ENCODE measurements around the gene RPS21. TPM values are rescaled to one million over a fixed set of nuclear protein-coding genes. Genes with fewer than 3 reads are reported as not detected.
"Not testable (repeated sequence)": the region's sequence is repeated elsewhere in the genome, so short reads cannot be mapped to it uniquely, and the experiment has no call there.

Gene RPS21
- total and polyA plus RNA-seq, 7 donors = 2,383 to 8,235 (median 4,772) TPM

DNA sequence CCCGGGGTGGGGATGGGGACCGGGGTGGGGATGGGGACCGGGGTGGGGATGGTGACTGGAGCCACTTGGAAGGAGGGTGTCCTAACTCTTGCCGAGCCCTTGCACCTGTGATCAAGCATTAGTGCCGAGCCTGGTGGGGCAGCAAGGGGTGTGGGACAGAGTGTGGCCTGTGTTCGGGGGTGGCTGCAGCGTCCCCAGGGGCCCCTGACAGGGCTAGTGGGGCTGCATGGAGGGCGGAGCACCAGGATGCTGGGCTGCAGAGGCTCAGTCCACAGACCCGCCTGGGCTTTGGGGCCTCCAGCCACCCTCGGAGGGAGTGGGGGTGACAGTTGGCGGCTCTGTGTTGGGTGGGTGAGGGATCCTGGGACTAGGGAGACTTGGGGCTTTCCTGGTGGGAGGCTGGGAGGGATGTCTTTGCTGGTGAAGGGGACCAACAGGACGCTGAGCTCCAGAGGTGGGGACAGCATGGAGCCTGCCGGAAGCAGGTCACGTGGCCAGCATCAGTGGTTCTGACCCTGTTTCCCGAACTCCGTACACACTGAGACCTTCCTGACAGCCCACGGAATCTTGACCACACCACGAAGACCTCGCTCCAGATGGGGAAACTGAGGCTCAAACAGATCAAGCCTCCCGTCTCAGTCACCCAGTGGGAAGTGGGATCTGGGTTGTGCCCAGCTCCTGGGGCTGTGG is 35.9 kb downstream of the RPS21 start:
- no peak overlapping the region for H3K27ac ChIP-seq
- peaks cover 0 to 15% (median 7%) of the 10 kb centered on the region in 3 donors for H3K27me3 ChIP-seq
- no peaks in the 10 kb centered on the region for H3K36me3 ChIP-seq
- TF ChIP-seq POLR2A (IDR thresholded peaks at IDR 0.05) = no peak
- no peak for TF ChIP-seq EP300 (IDR thresholded peaks at IDR 0.05)
- TF ChIP-seq POLR2AphosphoS5 (IDR thresholded peaks at IDR 0.05) = no peak
- TF ChIP-seq, protein P1, sequence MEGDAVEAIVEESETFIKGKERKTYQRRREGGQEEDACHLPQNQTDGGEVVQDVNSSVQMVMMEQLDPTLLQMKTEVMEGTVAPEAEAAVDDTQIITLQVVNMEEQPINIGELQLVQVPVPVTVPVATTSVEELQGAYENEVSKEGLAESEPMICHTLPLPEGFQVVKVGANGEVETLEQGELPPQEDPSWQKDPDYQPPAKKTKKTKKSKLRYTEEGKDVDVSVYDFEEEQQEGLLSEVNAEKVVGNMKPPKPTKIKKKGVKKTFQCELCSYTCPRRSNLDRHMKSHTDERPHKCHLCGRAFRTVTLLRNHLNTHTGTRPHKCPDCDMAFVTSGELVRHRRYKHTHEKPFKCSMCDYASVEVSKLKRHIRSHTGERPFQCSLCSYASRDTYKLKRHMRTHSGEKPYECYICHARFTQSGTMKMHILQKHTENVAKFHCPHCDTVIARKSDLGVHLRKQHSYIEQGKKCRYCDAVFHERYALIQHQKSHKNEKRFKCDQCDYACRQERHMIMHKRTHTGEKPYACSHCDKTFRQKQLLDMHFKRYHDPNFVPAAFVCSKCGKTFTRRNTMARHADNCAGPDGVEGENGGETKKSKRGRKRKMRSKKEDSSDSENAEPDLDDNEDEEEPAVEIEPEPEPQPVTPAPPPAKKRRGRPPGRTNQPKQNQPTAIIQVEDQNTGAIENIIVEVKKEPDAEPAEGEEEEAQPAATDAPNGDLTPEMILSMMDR (IDR thresholded peaks at IDR 0.05) = no peak
- 86 to 87% methylated on average over 20 of the region's 20 CpGs for WGBS, 2 donors
- H3K9me3 ChIP-seq = no peaks in the 10 kb centered on the region
- no peak for DNase-seq
- H3K4me1 ChIP-seq = no peaks in the 10 kb centered on the region
- no peak overlapping the region for H3K4me3 ChIP-seq
- intact Hi-C loops (cut with DNase I) = no loop called here

DNA sequence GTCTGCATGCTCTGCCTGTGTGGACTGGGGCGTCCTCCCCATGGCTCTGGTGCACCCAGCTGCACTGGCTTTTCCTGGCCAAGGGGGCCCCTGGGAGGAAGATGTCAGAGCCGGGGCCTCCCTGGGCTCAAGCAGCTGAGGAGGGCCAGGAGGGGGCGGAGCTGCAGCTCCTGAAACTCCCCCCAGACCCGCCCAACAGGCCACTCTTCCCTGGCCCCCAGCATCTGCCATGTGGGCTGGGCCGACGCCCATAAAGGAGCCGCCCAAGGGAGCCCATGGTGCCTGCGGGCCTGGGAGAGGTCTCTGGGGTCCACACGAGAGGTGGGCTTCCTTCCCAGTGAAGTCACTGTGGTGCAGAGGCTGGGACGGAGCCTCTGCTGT is 36.4 kb downstream of the RPS21 start:
- intact Hi-C loops (cut with DNase I) = no loop called here
- WGBS, 2 donors = 54 to 56% methylated on average over 10 of the region's 10 CpGs
- no peak for DNase-seq
- Histone ChIP-seq H3K27me3 (peaks cover 0 to 15% (median 7%) of the 10 kb centered on the region in 3 donors), H3K4me3 (no peak overlapping the region), H3K36me3 (no peaks in the 10 kb centered on the region), H3K4me1 (no peaks in the 10 kb centered on the region), H3K9me3 (no peaks in the 10 kb centered on the region), H3K27ac (no peak overlapping the region)
- TF ChIP-seq POLR2A (IDR thresholded peaks at IDR 0.05) = no peak

DNA sequence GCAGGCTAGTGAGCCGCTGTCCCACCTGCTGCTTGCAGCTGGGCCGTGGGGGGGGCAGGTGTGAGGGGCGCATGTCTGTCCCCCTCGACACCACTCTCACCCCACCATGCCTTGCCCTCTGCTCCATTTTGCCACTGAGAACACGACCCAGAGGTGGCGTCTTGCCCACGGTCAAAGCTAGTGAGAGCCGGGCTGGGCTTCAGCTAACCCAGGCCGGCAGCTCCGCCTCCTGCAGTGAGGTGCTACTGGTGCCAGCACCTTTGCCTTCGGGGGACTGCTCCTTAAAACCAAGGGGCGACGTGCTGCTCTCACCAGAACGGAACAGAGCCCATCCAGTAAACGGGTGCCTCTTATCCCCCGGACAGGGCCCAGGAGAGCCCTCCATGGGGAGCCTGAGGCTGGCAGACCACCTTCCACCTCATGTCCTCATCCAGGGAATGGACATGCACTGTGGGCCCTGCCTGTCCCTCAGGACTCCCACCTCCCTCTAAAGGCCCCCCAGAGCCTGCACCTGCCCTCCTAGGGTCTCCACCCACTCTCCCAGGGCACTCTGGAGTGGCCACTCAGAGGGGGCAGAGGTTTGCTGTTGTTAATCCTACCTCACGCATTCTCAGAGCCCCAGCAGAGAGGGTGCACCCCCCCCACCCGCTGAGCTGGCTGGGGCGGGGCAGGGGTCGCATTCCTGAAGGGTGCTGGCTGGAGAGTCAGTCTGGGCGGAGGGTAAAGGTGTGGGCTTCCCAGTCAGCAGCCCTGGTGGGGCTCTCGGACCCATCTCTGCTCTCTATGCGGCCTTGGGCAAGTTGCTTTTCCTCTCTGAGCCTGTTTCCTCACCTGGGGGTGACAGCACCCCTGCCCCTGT is 37.6 kb downstream of the RPS21 start:
- Histone ChIP-seq H3K27me3 (peaks cover 0 to 15% (median 7%) of the 10 kb centered on the region in 3 donors), H3K27ac (no peak overlapping the region), H3K4me3 (no peak overlapping the region), H3K9me3 (no peaks in the 10 kb centered on the region), H3K4me1 (no peaks in the 10 kb centered on the region), H3K36me3 (no peaks in the 10 kb centered on the region)
- intact Hi-C loops (cut with DNase I) = no loop called here
- DNase-seq = no peak
- WGBS, 2 donors = 74 to 78% methylated on average over 23 of the region's 23 CpGs
- no peak for TF ChIP-seq POLR2AphosphoS5 (IDR thresholded peaks at IDR 0.05)
- no peak for TF ChIP-seq EP300 (IDR thresholded peaks at IDR 0.05)
- TF ChIP-seq, protein P1 (IDR thresholded peaks at IDR 0.05) = no peak
- TF ChIP-seq POLR2A (IDR thresholded peaks at IDR 0.05) = no peak

DNA sequence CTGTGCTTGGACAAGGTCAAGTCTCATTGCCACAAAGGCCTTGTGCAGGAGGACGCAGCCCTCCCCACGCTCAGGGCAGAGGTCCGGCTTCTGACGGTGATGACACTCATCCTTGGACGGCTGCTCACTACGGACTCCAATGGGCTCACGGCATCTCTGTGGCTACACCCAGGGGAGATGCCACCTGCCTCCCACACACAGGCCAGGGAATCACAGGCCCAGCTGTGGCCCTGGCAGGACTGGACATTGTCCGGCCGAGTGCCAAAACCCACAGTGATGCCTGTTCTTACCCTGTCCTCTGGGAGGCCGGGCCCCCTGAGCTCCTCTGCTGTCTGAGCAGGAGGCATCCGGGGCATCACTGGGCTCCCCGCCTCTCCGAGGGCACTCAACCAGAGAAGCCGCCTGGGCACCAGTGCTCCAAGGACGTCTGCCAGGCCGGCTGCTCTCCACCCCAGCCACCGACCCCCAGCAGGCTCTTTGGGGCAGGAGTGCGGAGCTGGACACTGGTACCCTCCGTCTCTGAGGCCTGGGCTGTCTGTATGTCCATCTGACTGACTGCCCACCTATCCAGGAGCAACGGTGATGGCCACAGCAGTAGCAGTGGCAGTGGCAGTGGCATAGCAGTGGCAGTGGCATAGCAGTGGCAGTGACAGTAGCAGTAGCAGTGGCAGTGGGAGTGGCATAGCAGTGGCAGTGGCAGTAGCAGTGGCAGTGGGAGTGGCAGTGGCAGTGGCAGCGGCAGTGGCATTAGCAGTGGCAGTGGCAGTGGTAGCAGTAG is 38.6 kb downstream of the RPS21 start:
- H3K27me3 ChIP-seq = peaks cover 0 to 15% (median 7%) of the 10 kb centered on the region in 3 donors
- H3K36me3 ChIP-seq = no peaks in the 10 kb centered on the region
- H3K27ac ChIP-seq = no peak overlapping the region
- H3K9me3 ChIP-seq = no peaks in the 10 kb centered on the region
- H3K4me1 ChIP-seq = no peaks in the 10 kb centered on the region
- intact Hi-C loops (cut with DNase I) = no loop called here
- TF ChIP-seq EP300 (IDR thresholded peaks at IDR 0.05) = no peak
- no peak for TF ChIP-seq POLR2AphosphoS5 (IDR thresholded peaks at IDR 0.05)
- TF ChIP-seq, protein P1 (IDR thresholded peaks at IDR 0.05) = no peak
- no peak for TF ChIP-seq POLR2A (IDR thresholded peaks at IDR 0.05)
- 92% methylated on average over 21 of the region's 21 CpGs for WGBS, 2 donors
- no peak overlapping the region for H3K4me3 ChIP-seq
- no peak for DNase-seq

DNA sequence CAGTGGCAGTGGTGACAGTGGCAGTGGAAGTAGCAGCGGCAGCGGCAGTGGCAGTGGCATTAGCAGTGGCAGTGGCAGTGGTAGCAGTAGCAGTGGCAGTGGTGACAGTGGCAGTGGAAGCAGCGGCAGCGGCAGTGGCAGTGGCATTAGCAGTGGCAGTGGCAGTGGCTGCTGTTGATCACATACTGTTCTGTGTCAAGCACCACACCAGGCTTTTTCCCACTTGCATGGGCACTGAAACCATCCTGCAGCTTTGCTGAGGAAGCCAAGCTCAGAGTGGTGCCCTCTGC is 39.1 kb downstream of the RPS21 start:
- H3K4me3 ChIP-seq; intact Hi-C loops (cut with DNase I); DNase-seq; H3K9me3 ChIP-seq; H3K4me1 ChIP-seq; H3K27ac ChIP-seq; H3K36me3 ChIP-seq: not testable (repeated sequence)
- 96 to 98% methylated on average over 4 of the region's 4 CpGs for WGBS, 2 donors
- peaks cover 0 to 15% (median 7%) of the 10 kb centered on the region in 3 donors for H3K27me3 ChIP-seq

All from sigmoid colon (tissue), 7 donors.